ENCODE data around the gene TTC31.
"Not testable (repeated sequence)": the region's sequence is repeated elsewhere in the genome, so short reads cannot be mapped to it uniquely, and the experiment has no call there.

Gene TTC31

GRCh38 chr2:74457549-74458131, 25.2 kb upstream of the TTC31 start:
- DNase-seq (ENCODE audit: low read depth), result peak; percentile 74

- DNase-seq (ENCODE audit: low read depth), result peak; percentile 100
Measured at GRCh38 chr2:74458132-74458937, 24.5 kb upstream of the TTC31 start, which contains the start of gene WBP1. WBP1 (plus strand) TSS chr2:74458438; CDS start chr2:74458603, 165 bp downstream.

- no peak for DNase-seq (ENCODE audit: low read depth)
Measured at GRCh38 chr2:74458938-74459363, 23.9 kb upstream of the TTC31 start.

GRCh38 chr2:74459503-74460118, 23.3 kb upstream of the TTC31 start:
- DNase-seq (ENCODE audit: low read depth), result not testable (repeated sequence)

GRCh38 chr2:74460187-74460586, 22.7 kb upstream of the TTC31 start:
- not testable (repeated sequence) for DNase-seq (ENCODE audit: low read depth)

- DNase-seq (ENCODE audit: low read depth), result no peak
Measured at GRCh38 chr2:74461187-74462053, 21.5 kb upstream of the TTC31 start.

GRCh38 chr2:74462054-74462785, 20.7 kb upstream of the TTC31 start:
- no peak for DNase-seq (ENCODE audit: low read depth)

- DNase-seq (ENCODE audit: low read depth), result no peak
Measured at GRCh38 chr2:74462786-74463105, 20.1 kb upstream of the TTC31 start.

- DNase-seq (ENCODE audit: low read depth), result no peak
Measured at GRCh38 chr2:74464406-74464805, 18.5 kb upstream of the TTC31 start.

- DNase-seq (ENCODE audit: low read depth), result not testable (repeated sequence)
Measured at GRCh38 chr2:74470742-74471141, 12.1 kb upstream of the TTC31 start.

GRCh38 chr2:74471332-74472065, 11.4 kb upstream of the TTC31 start:
- DNase-seq (ENCODE audit: low read depth), result no peak

- DNase-seq (ENCODE audit: low read depth), result peak; percentile 93
Measured at GRCh38 chr2:74472086-74472944, 10.6 kb upstream of the TTC31 start, which contains the start of gene MRPL53. MRPL53 (minus strand) TSS chr2:74472680; CDS start chr2:74472660, 20 bp downstream.

GRCh38 chr2:74472945-74473258, 10.0 kb upstream of the TTC31 start:
- no peak for DNase-seq (ENCODE audit: low read depth)

GRCh38 chr2:74474481-74474880, 8.4 kb upstream of the TTC31 start:
- DNase-seq (ENCODE audit: low read depth), result no peak

- no peak for DNase-seq (ENCODE audit: low read depth)
Measured at GRCh38 chr2:74474899-74475298, 8.0 kb upstream of the TTC31 start.

GRCh38 chr2:74481431-74481830, 1.4 kb upstream of the TTC31 start:
- DNase-seq (ENCODE audit: low read depth), result no peak

GRCh38 chr2:74481961-74482800, 700 bp upstream of the TTC31 start:
- DNase-seq (ENCODE audit: low read depth), result peak; percentile 37

- not testable (repeated sequence) for DNase-seq (ENCODE audit: low read depth)
Measured at GRCh38 chr2:74483675-74484164, 839 bp downstream of the TTC31 start.

- no peak for DNase-seq (ENCODE audit: low read depth)
Measured at GRCh38 chr2:74486141-74486540, 3.3 kb downstream of the TTC31 start.

Data from T-helper 22 cell (primary cell).